HepG2 (cell line): Measurements from ENCODE around the gene LIPT2. TPM values are rescaled to one million over a fixed set of nuclear protein-coding genes. Genes with fewer than 3 reads are reported as not detected.

Source experiments
- ATAC-seq: fragments of 200-7000 bp; cut with Tn5 transposase; 3 replicates; pipeline ENCODE4 v1.9.1; 2020; ENCODE audit warnings: mild to moderate bottlenecking, moderate library complexity
- BruUV-seq: library from RNA; stranded (reverse); fragments of 400-500 nt; replicated peaks from 2 replicates; lab custom pipeline; 2021; lab: Mats Ljungman, UMichigan
- CTCF ChIA-PET: fragments of 300-600 bp; formaldehyde crosslinking; extraction: SDS; loops from one replicate; lab custom pipeline; 2021; ENCODE audit warnings: low total read pairs, inconsistent platforms, low intra/inter-chr PET ratio; lab: Yijun Ruan, JAX
- POLR2A ChIA-PET: fragments of 350-600 bp; sonication (Branson Sonifier 250); formaldehyde crosslinking; loops from one replicate; lab custom pipeline; 2020; ENCODE audit warnings: antibody characterized with exemption, inconsistent platforms; lab: Yijun Ruan, JAX
- DNase-seq: peaks from one replicate; pipeline ENCODE4 v3.0.0-alpha.2; 2015; ENCODE audit warnings: low spot score
- FAIRE-seq: peaks from 3 replicates; lab custom pipeline; 2011; peaks lifted over from hg19 to GRCh38; lab: Jason Lieb, UNC
- H2AFZ ChIP-seq: one replicate; pipeline ENCODE4 v1.6.1; 2011; ENCODE audit warnings: low read length, inconsistent platforms
- H3K27ac ChIP-seq: fragments of 300-600 bp; 3 replicates; pipeline ENCODE4 v1.8.0; 2011; ENCODE audit warnings: mixed run types, mild to moderate bottlenecking, mixed read lengths, low read length, inconsistent platforms; ENCODE audit not compliant: insufficient read depth; ENCODE audit errors: extremely low read length
- H3K27me3 ChIP-seq, 2 experiments: fragments of 200-600 bp in 1 of 2; 2 replicates in 1 of 2; 3 replicates in 1 of 2; pipeline versions ENCODE4 v1.6.0 to v1.8.0; 2011; ENCODE audit warnings: low read length in 2 of 2, mild to moderate bottlenecking in 2 of 2, moderate library complexity in 2 of 2, inconsistent platforms in 1 of 2; ENCODE audit not compliant: insufficient read depth in 2 of 2, control insufficient read depth in 1 of 2
- H3K36me3 ChIP-seq, 2 experiments: fragments of 200-600 bp in 1 of 2; replicated peaks in 1 of 2; 2 replicates in 1 of 2; 3 replicates in 1 of 2; pipeline versions ENCODE4 v1.5.1 to v1.8.0; 2011; ENCODE audit warnings: low read length in 2 of 2, inconsistent platforms in 1 of 2; ENCODE audit not compliant: insufficient read depth in 2 of 2, control insufficient read depth in 1 of 2
- H3K4me1 ChIP-seq: 2 replicates; pipeline ENCODE4 v1.5.1; 2012; ENCODE audit warnings: low read length, inconsistent platforms; ENCODE audit not compliant: insufficient read depth
- H3K4me2 ChIP-seq: 2 replicates; pipeline ENCODE4 v1.6.0; 2011; ENCODE audit warnings: low read depth, low read length, inconsistent platforms
- H3K4me3 ChIP-seq, 3 experiments: fragments of 200-600 bp in 1 of 3; sonication (generic), shearing (Covaris generic) in 1 of 3; replicated peaks in 1 of 3; 2 replicates each; pipeline ENCODE4 v1.5.1; 2011 to 2016; ENCODE audit warnings: low read length in 3 of 3, inconsistent platforms in 2 of 3, low read depth in 2 of 3, mild to moderate bottlenecking in 2 of 3, control low read depth in 1 of 3, mixed read lengths in 1 of 3; ENCODE audit not compliant: insufficient read depth in 1 of 3
- H3K79me2 ChIP-seq: one replicate; pipeline ENCODE4 v1.6.1; 2011; ENCODE audit warnings: low read length, inconsistent platforms; ENCODE audit not compliant: insufficient read depth
- H3K9ac ChIP-seq: 2 replicates; pipeline ENCODE4 v1.6.0; 2011; ENCODE audit warnings: mild to moderate bottlenecking, low read depth, low read length, inconsistent platforms; ENCODE audit not compliant: insufficient read depth
- H3K9me3 ChIP-seq: 2 replicates; pipeline ENCODE4 v1.5.1; 2012; ENCODE audit warnings: mild to moderate bottlenecking, low read length
- H4K20me1 ChIP-seq: 2 replicates; pipeline ENCODE4 v1.6.0; 2011; ENCODE audit warnings: inconsistent platforms, mild to moderate bottlenecking, low read length, moderate library complexity; ENCODE audit not compliant: insufficient read depth
- AKNA ChIP-seq: sonication (generic); formaldehyde crosslinking; IDR thresholded peaks from 2 replicates; pipeline ENCODE4 v1.4.0; 2020; ENCODE audit warnings: missing genetic modification reagents, borderline replicate concordance
- CTCF ChIP-seq: sonication (generic); formaldehyde crosslinking; IDR thresholded peaks from 2 replicates; pipeline ENCODE4 v1.5.0; 2020; ENCODE audit warnings: mild to moderate bottlenecking, missing genetic modification reagents, moderate library complexity
- PLRG1 ChIP-seq: fragments of 450-650 bp; conservative IDR thresholded peaks from 2 replicates; pipeline ENCODE4 v1.6.1; 2016
- SMC3 ChIP-seq: IDR thresholded peaks from 2 replicates; pipeline ENCODE4 v1.6.1; 2011; ENCODE audit warnings: low read length, improper control_type of control experiment
- ZKSCAN8 ChIP-seq: IDR thresholded peaks from 2 replicates; pipeline ENCODE4 v1.6.1; 2016; ENCODE audit warnings: borderline replicate concordance, missing genetic modification reagents, missing compliant biosample characterization
- ZNF232 ChIP-seq: sonication (generic); formaldehyde crosslinking; IDR thresholded peaks from 2 replicates; pipeline ENCODE4 v1.4.0; 2020; ENCODE audit warnings: missing genetic modification reagents, borderline replicate concordance
- ZNF274 ChIP-seq: sonication (generic); formaldehyde crosslinking; IDR thresholded peaks from 2 replicates; pipeline ENCODE4 v1.5.1; 2020; ENCODE audit warnings: mild to moderate bottlenecking, missing genetic modification reagents
- ZNF414 ChIP-seq: sonication (generic); formaldehyde crosslinking; IDR thresholded peaks from 2 replicates; pipeline ENCODE4 v1.5.0; 2020; ENCODE audit warnings: missing genetic modification reagents
- ZNF652 ChIP-seq: IDR thresholded peaks from 2 replicates; pipeline ENCODE4 v1.6.1; 2016; ENCODE audit warnings: low read depth, borderline replicate concordance
- WGBS: methylation state at CpG from one replicate; pipeline ENCODE4 v1.1.6; 2017; ENCODE audit warnings: low lambda C conversion rate; 5-methylcytosine and 5-hydroxymethylcytosine counted together
- in situ Hi-C: cut with HindIII; loops from 2 replicates; pipeline ENCODE4 v1.10.0; 2017; ENCODE audit warnings: low pct_unique_long_range_greater_than_20kb; ENCODE audit not compliant: extremely low pct_ligation_motif_present
- intact Hi-C: fragments of 100-400 bp; cut with micrococcal nuclease; formaldehyde crosslinking; loops from one replicate; pipeline ENCODE4 v1.10.0; 2022; ENCODE audit not compliant: unreplicated experiment
- polyA plus RNA-seq, 8 experiments: library from polyadenylated mRNA; depleted of rRNA in 3 of 8; stranded (reverse) in 7 of 8; unstranded in 1 of 8; fragments of >200 nt; fragmentation: Illumina TruSeq in 4 of 8; extraction: Trizol in 4 of 8; gene quantifications; 2 replicates each; pipeline versions ENCODE4 v1.2.1 to v1.2.3, GENCODE V29; 2011 to 2016; ENCODE audit warnings: low read depth in 4 of 8, missing spikeins in 1 of 8, mixed read lengths in 1 of 8; ENCODE audit not compliant: insufficient read depth in 1 of 8
- total RNA-seq, 5 experiments: library from RNA; depleted of rRNA; stranded (reverse); fragments of >200 nt; fragmentation: Illumina TruSeq; extraction: Trizol; gene quantifications; 2 replicates each; pipeline ENCODE4 v1.2.3, GENCODE V29; 2016; ENCODE audit warnings: low read depth in 1 of 5

LIPT2 gene
- total and polyA plus RNA-seq, 2 of the 13 experiments (the other 11 are each of a cell fraction or from before 2014, with no cell fraction given) = 3.0 to 5.6 TPM

GRCh38 chr11:74450318-74450717 lies 43.2 kb downstream of the LIPT2 start:
- CTCF ChIA-PET = interaction anchor here (1.2 to 4.6 kb wide), 3 partner anchors 62 to 194 kb away, joined by 3 to 43 read pairs (median 21); no protein-coding TSS in a partner anchor
- Histone ChIP-seq H4K20me1 (no peaks in the 10 kb centered on the region), H3K27me3 (peaks cover 0 to 2% of the 10 kb centered on the region in 2 experiments; a peak in 1 of 5 replicates), H3K36me3 (no peaks in the 10 kb centered on the region), H2AFZ (no peak overlapping the region), H3K4me1 (no peaks in the 10 kb centered on the region), H3K79me2 (no peaks in the 10 kb centered on the region)
- DNase-seq (no peak), FAIRE-seq (no peak)
- intact Hi-C loops = no loop called here
- POLR2A ChIA-PET = no interaction called here
- WGBS = 52% methylated on average over 6 of the region's 6 CpGs
- TF ChIP-seq ZKSCAN8 (CRISPR knock-in tag) (no peak), ZNF232 (CRISPR knock-in tag) (no peak)
- TF ChIP-seq, all 625 proteins: peak for 0
- in situ Hi-C loops = loop anchor here (10.0 kb wide), 1 partner anchor 196 kb away; no protein-coding TSS in a partner anchor
- Histone ChIP-seq H3K4me3 (no peak overlapping the region), H3K27ac (no peak overlapping the region), H3K9ac (no peak overlapping the region), H3K9me3 (no peaks in the 10 kb centered on the region), H3K4me2 (no peak overlapping the region)
- ATAC-seq = no peak
- no TSS peak for BruUV-seq

GRCh38 chr11:74449369-74449931 lies 44.1 kb downstream of the LIPT2 start:
- ATAC-seq (peak; percentile 85), DNase-seq (peak; percentile 52), FAIRE-seq (peak; percentile 87)
- CTCF ChIA-PET = interaction anchor here (2.1 to 4.6 kb wide), 2 partner anchors 61 to 193 kb away, joined by 21 to 43 read pairs; no protein-coding TSS in a partner anchor
- Histone ChIP-seq H3K4me1 (peaks cover 4% of the 10 kb centered on the region; the same call in 1 of the 2 replicates), H3K79me2 (no peaks in the 10 kb centered on the region), H3K27ac (no peak overlapping the region), H3K4me3 (no peak overlapping the region), H4K20me1 (no peaks in the 10 kb centered on the region), H3K27me3 (peaks cover 0 to 4% of the 10 kb centered on the region in 2 experiments; a peak in 1 of 5 replicates), H3K4me2 (no peak overlapping the region), H3K36me3 (no peaks in the 10 kb centered on the region), H3K9me3 (no peaks in the 10 kb centered on the region), H2AFZ (no peak overlapping the region), H3K9ac (no peak overlapping the region)
- in situ Hi-C loops = loop anchor here (10.0 kb wide), 1 partner anchor 55 kb away; the partner anchor contains the start of gene PGM2L1
- POLR2A ChIA-PET = interaction anchor here (0.8 kb wide), 1 partner anchor 194 kb away, joined by 4 read pairs; no protein-coding TSS in a partner anchor
- intact Hi-C loops = loop anchor here (1.0 kb wide), 2 partner anchors 61 to 193 kb away; no protein-coding TSS in a partner anchor
- WGBS = 76% methylated on average over 2 of the region's 2 CpGs
- no TSS peak for BruUV-seq
- no peak for TF ChIP-seq ZNF414
- no peak for TF ChIP-seq ZNF274 (CRISPR knock-in tag)
- peak; percentile 83 for TF ChIP-seq CTCF
- no peak for TF ChIP-seq PLRG1
- TF ChIP-seq ZNF652 (CRISPR knock-in tag) = no peak
- TF ChIP-seq SMC3 = peak; percentile 78
- TF ChIP-seq AKNA (CRISPR knock-in tag) = no peak
